Activated CD8-positive, alpha-beta memory T cell treated with anti-CD3 and anti-CD28 coated beads for 4 hours (primary cell): Measurements from ENCODE around the gene BRD3OS.
A peak's percentile ranks its signal among the peaks of the same experiment; 100 is the strongest.

Experiments used
- DNase-seq, 2 donors: peaks; one replicate each; pipeline ENCODE4 v3.0.0-alpha.2; 2020; ENCODE audit warnings: low read depth in 2 of 2

The BRD3OS gene, protein sequence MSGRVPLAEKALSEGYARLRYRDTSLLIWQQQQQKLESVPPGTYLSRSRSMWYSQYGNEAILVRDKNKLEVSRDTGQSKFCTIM

GRCh38 chr9:134024828-134025605 lies at the start of gene BRD3OS:
Gene BRD3OS, plus strand, starts transcription at chr9:134025481. Its CDS starts 1,267 bp downstream, at chr9:134026748.
- peak; percentile 77 to 88 for DNase-seq

- DNase-seq = no peak
These were observed 49.8 kb upstream of the BRD3OS start for GRCh38 chr9:133975511-133975910.

GRCh38 chr9:133976191-133976861 lies 49.0 kb upstream of the BRD3OS start:
- DNase-seq = no peak

DNA sequence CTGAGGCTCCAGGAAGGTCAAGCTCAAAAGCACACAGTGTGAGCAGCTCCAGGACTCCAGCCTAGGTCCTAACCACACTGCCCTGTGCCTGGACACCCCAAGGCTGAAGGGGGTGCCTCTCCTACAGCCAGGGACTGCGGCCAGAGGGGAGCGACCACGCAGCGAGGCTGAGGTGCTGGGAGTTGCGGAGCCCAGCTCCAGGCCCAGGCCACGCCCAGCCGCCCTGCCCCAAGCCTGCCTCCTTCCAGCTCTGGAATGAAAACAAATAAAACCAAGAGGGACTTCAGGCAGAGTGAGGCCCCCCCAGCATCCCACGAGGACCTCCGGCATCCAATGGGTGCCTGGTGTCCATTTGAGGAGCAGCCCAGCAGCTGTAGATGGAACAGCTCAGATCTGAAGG lies 48.4 kb upstream of the BRD3OS start:
- DNase-seq = no peak

- DNase-seq = no peak
These were observed 47.7 kb upstream of the BRD3OS start for GRCh38 chr9:133977421-133978201.

- DNase-seq = no peak
These were observed 46.9 kb upstream of the BRD3OS start for GRCh38 chr9:133978226-133978898.

DNA sequence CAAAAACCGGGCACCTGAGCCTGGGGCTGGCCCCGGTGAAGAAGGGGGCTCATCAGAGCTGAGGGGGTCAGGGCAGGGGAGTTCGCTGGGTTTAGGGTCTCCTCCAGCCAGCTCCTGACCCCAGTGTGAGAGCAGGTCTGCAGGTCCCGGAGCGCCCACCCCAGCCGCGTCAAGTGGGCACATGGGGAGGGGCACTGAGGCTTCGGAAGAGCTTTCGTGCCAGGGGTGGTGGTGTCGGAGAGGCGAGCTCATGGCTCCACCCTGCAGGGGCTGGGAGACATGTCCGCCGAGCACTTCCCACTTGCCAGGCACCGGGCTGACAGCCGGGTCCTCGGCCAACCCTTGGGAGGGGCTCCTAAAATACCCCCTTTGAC lies 46.4 kb upstream of the BRD3OS start:
- no peak for DNase-seq

GRCh38 chr9:133979273-133979920 lies 45.9 kb upstream of the BRD3OS start:
- DNase-seq = no peak

DNA sequence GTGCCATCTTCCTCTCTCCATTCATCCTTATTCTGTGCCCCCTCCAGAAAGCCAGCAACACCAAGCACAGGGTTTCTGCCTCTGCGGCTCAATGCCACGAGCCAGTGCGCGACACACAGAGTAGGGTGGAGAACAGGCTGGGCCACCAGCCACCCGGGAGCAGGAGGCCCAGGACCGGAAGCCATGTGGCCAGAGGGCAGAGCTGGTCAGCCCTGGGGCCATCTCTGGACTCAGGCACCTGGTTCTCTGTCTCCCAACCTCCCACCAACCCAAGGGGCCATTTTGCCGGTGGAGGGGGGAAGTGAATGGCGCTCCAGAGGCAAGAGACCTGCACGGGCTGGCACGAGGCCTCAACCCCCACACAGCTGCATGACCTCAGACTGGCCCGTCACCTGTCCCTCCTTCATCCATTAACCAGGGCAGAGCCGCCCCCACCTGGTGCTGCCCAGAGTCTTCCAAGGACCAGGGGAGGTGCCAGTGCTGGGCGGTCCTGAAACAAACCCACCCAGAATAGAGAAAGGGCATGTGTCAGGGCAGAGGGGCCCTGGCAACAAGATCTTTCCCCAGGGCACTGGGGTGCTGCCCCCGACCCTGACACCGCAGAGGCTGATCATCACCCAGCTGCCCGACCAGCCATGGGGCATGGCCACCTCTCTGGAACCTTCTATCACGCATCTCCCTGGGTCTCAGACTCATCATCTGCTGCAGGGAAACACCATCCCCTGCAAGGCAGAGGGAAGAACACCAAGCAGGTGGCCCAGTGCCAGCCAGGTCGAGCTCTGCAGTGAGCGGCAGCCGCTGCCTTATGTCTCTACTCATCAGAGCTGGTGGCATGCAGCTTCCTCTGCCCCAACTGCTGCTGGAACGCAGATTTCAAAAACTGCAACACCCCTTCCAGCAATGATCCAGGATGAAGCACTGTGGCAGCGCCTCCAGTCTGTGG lies 45.1 kb upstream of the BRD3OS start:
- no peak for DNase-seq

GRCh38 chr9:133980864-133981588 lies 44.3 kb upstream of the BRD3OS start:
- no peak for DNase-seq

- no peak for DNase-seq
These were observed 43.7 kb upstream of the BRD3OS start for GRCh38 chr9:133981589-133981957.

DNA sequence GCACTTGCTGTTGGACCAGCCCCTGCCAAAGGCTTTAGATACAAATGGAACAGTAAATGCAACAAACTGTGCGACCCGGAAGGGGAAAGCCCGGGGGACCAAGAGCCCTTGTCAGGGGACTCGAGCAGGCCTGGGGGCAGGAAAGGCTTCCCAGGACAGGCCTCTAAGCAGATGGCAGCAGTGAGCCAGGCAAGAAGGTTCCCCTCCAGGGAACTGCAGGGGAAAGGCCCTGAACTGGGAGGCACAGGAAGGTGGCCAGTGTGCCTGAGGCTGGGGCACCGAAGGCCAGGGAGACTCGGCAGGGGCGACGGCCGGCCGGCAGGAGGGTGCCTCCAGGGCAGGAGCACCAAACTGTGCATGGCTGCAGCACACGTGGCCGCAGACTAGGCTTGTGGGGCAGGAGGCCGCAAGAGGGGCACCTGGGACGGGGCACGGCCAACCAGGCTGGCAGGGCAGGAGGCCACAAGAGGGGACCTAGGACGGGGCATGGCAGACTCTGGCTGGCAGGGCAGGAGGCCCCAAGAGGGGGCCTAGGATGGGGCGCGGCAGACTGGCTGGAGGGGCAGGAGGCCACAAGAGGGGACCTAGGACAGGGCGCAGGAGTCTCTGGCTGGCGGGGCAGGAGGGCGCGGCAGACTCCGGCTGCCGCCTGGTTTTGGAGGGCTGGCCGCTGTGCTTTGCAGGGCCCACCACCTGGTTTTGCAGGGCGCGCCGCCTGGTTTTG lies 43.2 kb upstream of the BRD3OS start:
- no peak for DNase-seq

DNA sequence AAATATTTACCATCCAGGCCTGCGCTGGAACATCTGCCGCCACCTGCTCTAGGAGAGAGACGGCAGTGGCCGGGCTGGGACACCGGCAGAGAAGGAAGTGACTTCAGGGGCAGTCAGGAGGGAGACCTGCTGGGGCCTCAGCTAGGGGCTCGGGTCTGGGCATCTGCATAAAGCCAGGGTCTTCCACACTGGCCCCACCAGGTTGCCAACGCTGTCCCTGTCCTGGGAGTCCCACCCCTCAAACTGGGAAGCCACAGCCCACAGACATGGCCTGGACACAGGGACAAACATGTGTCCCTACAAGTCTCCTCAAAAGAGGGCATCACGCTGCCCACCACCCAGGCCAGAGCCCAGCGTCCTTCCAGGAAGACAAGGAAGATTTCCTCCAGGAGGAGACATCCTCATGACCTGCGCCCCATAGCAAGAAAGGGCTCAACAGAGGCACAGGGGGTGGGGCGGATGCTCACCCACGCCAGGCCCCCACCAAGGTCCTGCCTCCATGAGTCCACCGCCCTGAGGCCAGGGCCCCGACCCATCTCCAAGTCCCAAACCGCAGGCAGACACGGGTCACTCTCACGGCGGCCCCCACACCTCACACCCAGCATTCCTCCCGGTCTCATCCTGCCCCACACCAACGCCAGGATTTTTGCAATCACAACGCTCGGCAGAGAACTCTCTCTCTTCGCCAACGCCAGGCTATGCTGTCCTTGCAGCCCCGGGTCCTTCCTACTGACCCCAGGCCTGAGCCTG lies 42.1 kb upstream of the BRD3OS start:
- DNase-seq = no peak

- no peak for DNase-seq
These were observed 39.2 kb upstream of the BRD3OS start for GRCh38 chr9:133986061-133986460.

GRCh38 chr9:133986774-133987445 lies 38.4 kb upstream of the BRD3OS start:
- DNase-seq = no peak

DNA sequence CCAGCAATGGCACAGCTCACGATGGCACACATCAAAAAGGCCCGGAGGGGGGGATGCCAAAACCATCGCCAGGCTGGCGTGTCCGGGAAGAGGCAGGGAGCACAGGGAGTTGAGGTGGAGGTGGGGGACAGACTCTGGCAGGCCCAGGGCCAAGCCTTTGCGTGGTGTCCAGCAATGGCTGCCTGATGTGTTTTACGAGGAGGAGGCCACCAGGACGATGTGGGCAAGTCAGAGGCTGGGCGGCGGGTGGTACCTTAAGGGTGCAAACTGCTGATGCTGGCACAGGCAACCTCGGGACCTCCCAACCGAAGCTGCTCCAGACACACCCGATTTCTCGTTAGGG lies 37.9 kb upstream of the BRD3OS start:
- no peak for DNase-seq

DNA sequence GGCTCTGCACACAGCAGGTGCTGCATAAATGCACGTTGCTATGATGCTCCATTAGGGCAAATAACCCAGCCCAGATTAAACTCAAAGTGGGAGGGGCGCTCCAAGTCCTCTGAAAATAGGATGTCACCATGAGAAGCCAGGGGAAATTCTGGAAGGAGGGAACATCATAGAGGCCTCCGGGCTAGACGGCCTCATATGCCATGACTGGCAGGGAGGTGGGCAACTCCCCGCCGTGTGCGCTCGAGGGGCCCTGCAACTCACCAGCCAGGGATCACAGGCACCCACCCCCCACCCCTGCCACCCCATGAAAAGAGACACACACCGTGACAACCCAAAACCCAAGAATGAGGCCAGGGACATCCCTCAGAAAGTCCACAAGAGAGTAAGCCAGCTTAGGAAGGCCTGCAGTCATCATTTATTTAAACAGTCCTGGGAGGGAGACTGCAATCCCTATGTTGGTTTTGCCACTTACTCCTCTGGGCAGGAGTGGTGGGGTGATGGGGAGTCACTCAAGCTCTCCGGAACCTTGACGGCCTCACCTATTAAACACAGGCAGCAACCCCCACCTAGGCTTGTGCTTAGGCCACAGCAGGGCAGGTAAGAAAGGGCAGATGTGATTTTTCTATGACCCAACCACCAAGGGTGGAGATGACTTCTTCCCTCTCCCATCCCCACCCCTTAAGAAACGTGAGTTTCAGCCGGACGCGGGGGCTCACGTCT lies 37.2 kb upstream of the BRD3OS start:
- DNase-seq = no peak
